Vagina (tissue), 2 donors: ENCODE measurements around the gene RPS25.

Experiments
- POLR2A ChIP-seq, 2 donors: fragments of 450-650 bp; IDR thresholded peaks; one replicate each; pipeline ENCODE4 v1.6.1; 2017; ENCODE audit warnings: antibody characterized with exemption in 2 of 2, mild to moderate bottlenecking in 2 of 2, moderate library complexity in 2 of 2
- POLR2AphosphoS5 ChIP-seq, 2 donors: sonication (generic); formaldehyde crosslinking; IDR thresholded peaks; one replicate each; pipeline ENCODE4 v1.9.0; 2017; ENCODE audit warnings: antibody characterized with exemption in 2 of 2, mild to moderate bottlenecking in 2 of 2, low read depth in 1 of 2; ENCODE audit not compliant: insufficient read depth in 1 of 2
- TF ChIP-seq, protein P1 (sequence below), 3 experiments: fragments of 450-650 bp in 2 of 3; fragments of 200-600 bp in 1 of 3; sonication (generic) in 1 of 3; IDR thresholded peaks; one replicate each; pipeline ENCODE4 v1.5.1; 2017 to 2019; ENCODE audit warnings: antibody characterized with exemption in 3 of 3, mild to moderate bottlenecking in 2 of 3, moderate library complexity in 2 of 3

DNA sequence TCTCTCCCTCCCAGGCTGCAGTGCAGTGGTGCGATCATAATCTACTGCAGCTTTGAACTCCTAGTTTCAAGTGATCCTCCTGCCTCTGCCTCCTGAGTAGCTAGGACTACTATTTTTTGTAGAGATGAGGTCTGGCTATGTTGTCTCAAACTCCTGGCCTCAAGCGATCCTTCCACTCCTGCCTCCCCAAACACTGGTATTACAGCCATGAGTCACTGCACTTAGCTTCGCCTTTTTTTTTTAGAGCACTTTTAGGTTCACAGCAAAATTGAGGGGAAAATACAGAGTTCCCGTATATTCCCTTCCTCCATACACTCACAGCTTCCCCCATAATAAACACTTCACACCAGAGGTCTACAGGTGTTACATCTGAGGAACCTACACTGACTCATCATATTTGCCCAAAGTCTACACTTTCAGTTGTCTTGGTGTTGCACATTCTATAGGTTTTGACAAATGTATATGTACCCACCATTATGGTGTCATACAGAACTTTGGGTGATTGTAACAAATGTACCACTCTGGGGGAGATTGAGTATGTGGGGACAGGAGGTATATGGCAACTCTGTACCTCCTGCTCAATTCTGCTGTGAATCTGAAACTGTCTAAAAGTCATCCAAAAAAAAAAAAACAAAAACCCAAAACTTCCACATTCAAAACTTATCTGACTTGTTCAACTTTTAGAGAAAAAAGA, 23.8 kb upstream of the RPS25 start:
- TF ChIP-seq, protein P1, sequence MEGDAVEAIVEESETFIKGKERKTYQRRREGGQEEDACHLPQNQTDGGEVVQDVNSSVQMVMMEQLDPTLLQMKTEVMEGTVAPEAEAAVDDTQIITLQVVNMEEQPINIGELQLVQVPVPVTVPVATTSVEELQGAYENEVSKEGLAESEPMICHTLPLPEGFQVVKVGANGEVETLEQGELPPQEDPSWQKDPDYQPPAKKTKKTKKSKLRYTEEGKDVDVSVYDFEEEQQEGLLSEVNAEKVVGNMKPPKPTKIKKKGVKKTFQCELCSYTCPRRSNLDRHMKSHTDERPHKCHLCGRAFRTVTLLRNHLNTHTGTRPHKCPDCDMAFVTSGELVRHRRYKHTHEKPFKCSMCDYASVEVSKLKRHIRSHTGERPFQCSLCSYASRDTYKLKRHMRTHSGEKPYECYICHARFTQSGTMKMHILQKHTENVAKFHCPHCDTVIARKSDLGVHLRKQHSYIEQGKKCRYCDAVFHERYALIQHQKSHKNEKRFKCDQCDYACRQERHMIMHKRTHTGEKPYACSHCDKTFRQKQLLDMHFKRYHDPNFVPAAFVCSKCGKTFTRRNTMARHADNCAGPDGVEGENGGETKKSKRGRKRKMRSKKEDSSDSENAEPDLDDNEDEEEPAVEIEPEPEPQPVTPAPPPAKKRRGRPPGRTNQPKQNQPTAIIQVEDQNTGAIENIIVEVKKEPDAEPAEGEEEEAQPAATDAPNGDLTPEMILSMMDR (IDR thresholded peaks at IDR 0.05): no peak
- TF ChIP-seq POLR2A (IDR thresholded peaks at IDR 0.05) (no peak), POLR2AphosphoS5 (IDR thresholded peaks at IDR 0.05; ENCODE audit: insufficient read depth in 1 of 2, low read depth in 1 of 2) (no peak)
